ENCODE measurements around the gene TFAP2A. TPM values are rescaled to one million over a fixed set of nuclear protein-coding genes. Genes with fewer than 3 reads are reported as not detected.

Gene TFAP2A
- total RNA-seq, 4 donors from 2014 or later, result 0.31 to 4.6 (median 0.42) TPM; not detected in 1

- peak overlapping the region in 1 of 2 donors; percentile 31 for H3K4me3 ChIP-seq
- ATAC-seq, result no peak
- H3K9me3 ChIP-seq, result peaks cover 0 to 4% (median 0%) of the 10 kb centered on the region in 3 donors
- peaks cover 0 to 55% (median 17%) of the 10 kb centered on the region in 3 donors for H3K4me1 ChIP-seq
- no peak overlapping the region for H3K27ac ChIP-seq
- TF ChIP-seq CTCF (IDR thresholded peaks at IDR 0.05), result no peak
- TF ChIP-seq EP300 (IDR thresholded peaks at IDR 0.05), result no peak
- no peak for TF ChIP-seq POLR2A (IDR thresholded peaks at IDR 0.05)
- no peak for TF ChIP-seq POLR2AphosphoS5 (IDR thresholded peaks at IDR 0.05)
- H3K36me3 ChIP-seq, result no peaks in the 10 kb centered on the region
- 28% methylated on average over 2 of the region's 48 CpGs; no CpG with 5 or more reads in 1 of the 2 donors for WGBS, 2 donors (ENCODE audit: low coverage in 1 of 2)
- H3K27me3 ChIP-seq, result peaks cover 100% of the 10 kb centered on the region
Observed at GRCh38 chr6:10416863-10417641, 2.2 kb upstream of the TFAP2A start.

- TF ChIP-seq EP300 (IDR thresholded peaks at IDR 0.05) (no peak), POLR2A (IDR thresholded peaks at IDR 0.05) (no peak), CTCF (IDR thresholded peaks at IDR 0.05) (no peak), POLR2AphosphoS5 (IDR thresholded peaks at IDR 0.05) (no peak)
- 55% methylated on average over 4 of the region's 5 CpGs; no CpG with 5 or more reads in 1 of the 2 donors for WGBS, 2 donors (ENCODE audit: low coverage in 1 of 2)
- H3K36me3 ChIP-seq, result no peaks in the 10 kb centered on the region
- H3K27me3 ChIP-seq, result peaks cover 100% of the 10 kb centered on the region
- H3K27ac ChIP-seq, result no peak overlapping the region
- no peak overlapping the region for H3K4me3 ChIP-seq
- no peak for ATAC-seq
- peaks cover 0 to 4% (median 0%) of the 10 kb centered on the region in 3 donors for H3K9me3 ChIP-seq
- peaks cover 0 to 58% (median 19%) of the 10 kb centered on the region in 3 donors for H3K4me1 ChIP-seq
Observed at GRCh38 chr6:10416516-10416862, 1.6 kb upstream of the TFAP2A start.

GRCh38 chr6:10415617-10416480 is 975 bp upstream of the TFAP2A start:
- 20 to 23% methylated on average over 7 to 28 of the region's 36 CpGs for WGBS, 2 donors (ENCODE audit: low coverage in 1 of 2)
- Histone ChIP-seq H3K9me3 (peaks cover 0 to 4% (median 0%) of the 10 kb centered on the region in 3 donors), H3K27me3 (peaks cover 100% of the 10 kb centered on the region), H3K4me1 (peaks cover 0 to 65% (median 25%) of the 10 kb centered on the region in 3 donors), H3K36me3 (no peaks in the 10 kb centered on the region), H3K27ac (no peak overlapping the region), H3K4me3 (peak overlapping the region in 1 of 2 donors; percentile 70)
- no peak for ATAC-seq
- no peak for TF ChIP-seq CTCF (IDR thresholded peaks at IDR 0.05)
- no peak for TF ChIP-seq EP300 (IDR thresholded peaks at IDR 0.05)
- TF ChIP-seq POLR2AphosphoS5 (IDR thresholded peaks at IDR 0.05), result no peak
- no peak for TF ChIP-seq POLR2A (IDR thresholded peaks at IDR 0.05)

GRCh38 chr6:10413850-10414738 is 780 bp downstream of the TFAP2A start:
- H3K27ac ChIP-seq, result no peak overlapping the region
- ATAC-seq, result no peak
- H3K4me3 ChIP-seq, result peak overlapping the region in 1 of 2 donors; percentile 70
- H3K36me3 ChIP-seq, result no peaks in the 10 kb centered on the region
- 2 to 3% methylated on average over 13 of the region's 37 CpGs for WGBS, 2 donors (ENCODE audit: low coverage in 1 of 2)
- H3K9me3 ChIP-seq, result peaks cover 0 to 10% (median 0%) of the 10 kb centered on the region in 3 donors
- peaks cover 0 to 67% (median 25%) of the 10 kb centered on the region in 3 donors for H3K4me1 ChIP-seq
- TF ChIP-seq CTCF (IDR thresholded peaks at IDR 0.05) (no peak), EP300 (IDR thresholded peaks at IDR 0.05) (no peak), POLR2AphosphoS5 (IDR thresholded peaks at IDR 0.05) (no peak), POLR2A (IDR thresholded peaks at IDR 0.05) (no peak)
- H3K27me3 ChIP-seq, result peaks cover 100% of the 10 kb centered on the region
